Activated naive CD4-positive, alpha-beta T cell treated with anti-CD3 and anti-CD28 coated beads, Interleukin-2, amount 10 ng/mL, durations not matched to agents 7 days and 5 days (primary cell): ENCODE data around the gene PTP4A2.

Experiments
- CTCF ChIA-PET: fragments of 350-600 bp; sonication (Branson Sonifier 250); formaldehyde crosslinking; loops from one replicate; lab custom pipeline; 2021; ENCODE audit warnings: antibody characterized with exemption; lab: Charles Lee
- DNase-seq: peaks from one replicate; pipeline ENCODE4 v3.0.0-alpha.2; 2020
- H3K27ac Mint-ChIP-seq: one replicate; pipeline ENCODE4 v1.8.0; 2021; ENCODE audit warnings: mild to moderate bottlenecking, moderate library complexity, mixed read lengths
- H3K27me3 Mint-ChIP-seq: one replicate; pipeline ENCODE4 v1.8.0; 2021; ENCODE audit warnings: mild to moderate bottlenecking, mixed read lengths
- H3K36me3 Mint-ChIP-seq: one replicate; pipeline ENCODE4 v1.8.0; 2021; ENCODE audit warnings: mixed read lengths
- H3K4me1 Mint-ChIP-seq: one replicate; pipeline ENCODE4 v1.8.0; 2021; ENCODE audit warnings: mixed read lengths
- H3K4me3 Mint-ChIP-seq: one replicate; pipeline ENCODE4 v1.8.0; 2021; ENCODE audit warnings: mild to moderate bottlenecking, moderate library complexity, mixed read lengths
- H3K9me3 Mint-ChIP-seq: one replicate; pipeline ENCODE4 v1.8.0; 2021; ENCODE audit warnings: mixed read lengths

Gene PTP4A2

GRCh38 chr1:31865728-31866449 is 72.3 kb downstream of the PTP4A2 start:
- Mint-ChIP-seq H3K36me3 (no peaks in the 10 kb centered on the region), H3K27ac (no peak overlapping the region), H3K4me3 (no peak overlapping the region), H3K4me1 (peaks cover 4% of the 10 kb centered on the region), H3K27me3 (peaks cover 13% of the 10 kb centered on the region), H3K9me3 (no peaks in the 10 kb centered on the region)
- CTCF ChIA-PET = interaction anchor here (0.6 kb wide), 1 partner anchor 17 kb away, joined by 5 read pairs; no protein-coding TSS in a partner anchor
- no peak for DNase-seq

DNA sequence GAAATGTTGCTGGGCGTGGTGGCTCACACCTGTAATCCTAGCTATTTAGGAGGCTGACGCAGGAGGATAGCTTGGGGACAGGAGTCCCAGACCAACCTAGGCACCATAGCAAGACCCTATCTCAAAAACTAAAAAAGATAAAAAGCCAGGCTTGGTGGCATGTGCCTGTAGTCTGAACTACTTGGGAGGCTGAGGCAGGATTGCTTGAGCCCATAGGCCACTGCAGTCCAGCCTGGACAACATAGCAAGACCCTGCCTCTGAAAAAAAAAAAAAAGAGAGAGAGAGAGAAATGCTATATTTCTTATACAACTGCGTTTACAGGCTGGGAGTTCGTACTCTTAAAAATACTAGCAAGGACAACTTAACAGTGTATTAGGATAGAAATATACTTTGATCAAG is 76.1 kb downstream of the PTP4A2 start:
- Mint-ChIP-seq H3K4me3 (no peak overlapping the region), H3K4me1 (peaks cover 4% of the 10 kb centered on the region), H3K27me3 (peaks cover 4% of the 10 kb centered on the region), H3K9me3 (no peaks in the 10 kb centered on the region), H3K36me3 (no peaks in the 10 kb centered on the region), H3K27ac (no peak overlapping the region)
- no peak for DNase-seq
- CTCF ChIA-PET = no interaction called here

DNA sequence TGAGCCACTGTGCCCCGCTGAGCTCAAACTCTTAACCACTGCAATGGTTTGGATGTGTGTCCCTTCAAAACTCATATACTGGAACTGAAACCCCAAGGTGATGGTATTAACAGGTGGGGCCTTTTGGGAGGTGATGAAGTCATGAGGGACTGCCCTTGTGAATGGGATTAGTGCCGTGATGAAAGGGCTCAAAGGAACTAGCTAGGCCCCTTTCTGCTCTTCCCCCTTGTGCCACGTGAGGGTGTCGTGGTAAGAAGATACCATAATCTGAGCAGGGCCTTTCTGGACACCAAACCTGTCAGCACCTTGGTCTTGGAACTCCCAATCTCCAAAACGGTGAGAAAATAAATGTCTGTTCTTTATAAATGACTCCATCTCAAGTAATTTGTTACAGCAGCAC is 76.8 kb downstream of the PTP4A2 start:
- H3K27ac Mint-ChIP-seq = no peak overlapping the region
- CTCF ChIA-PET = no interaction called here
- DNase-seq = no peak
- no peaks in the 10 kb centered on the region for H3K36me3 Mint-ChIP-seq
- H3K4me1 Mint-ChIP-seq = no peaks in the 10 kb centered on the region
- no peaks in the 10 kb centered on the region for H3K9me3 Mint-ChIP-seq
- H3K27me3 Mint-ChIP-seq = peaks cover 4% of the 10 kb centered on the region
- no peak overlapping the region for H3K4me3 Mint-ChIP-seq

DNA sequence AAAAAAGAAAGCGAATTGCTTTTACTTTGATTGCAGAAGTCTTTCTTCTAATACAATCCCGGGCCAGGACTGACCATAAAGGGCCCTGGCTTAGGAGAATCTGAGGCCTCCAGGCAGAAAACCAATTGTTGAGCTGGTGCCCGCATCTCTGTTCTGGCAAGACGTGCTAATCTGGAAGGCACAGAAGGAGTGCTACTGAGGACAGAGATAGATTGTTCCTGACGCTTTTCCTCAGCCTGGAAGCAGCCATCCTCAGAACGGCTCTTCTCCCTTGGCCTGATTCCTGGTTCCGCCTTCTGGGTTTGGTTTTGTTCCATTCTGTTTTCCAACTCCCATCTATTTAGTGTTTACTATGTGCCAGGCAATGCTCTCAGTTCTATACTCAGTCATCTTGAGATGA is 77.6 kb downstream of the PTP4A2 start:
- CTCF ChIA-PET = no interaction called here
- DNase-seq = no peak
- Mint-ChIP-seq H3K9me3 (no peaks in the 10 kb centered on the region), H3K36me3 (no peaks in the 10 kb centered on the region), H3K27ac (no peak overlapping the region), H3K4me1 (no peaks in the 10 kb centered on the region), H3K4me3 (no peak overlapping the region), H3K27me3 (peaks cover 4% of the 10 kb centered on the region)

- peaks cover 4% of the 10 kb centered on the region for H3K27me3 Mint-ChIP-seq
- no peaks in the 10 kb centered on the region for H3K9me3 Mint-ChIP-seq
- DNase-seq = no peak
- H3K4me1 Mint-ChIP-seq = no peaks in the 10 kb centered on the region
- no peak overlapping the region for H3K4me3 Mint-ChIP-seq
- CTCF ChIA-PET = interaction anchor here (0.8 kb wide), 1 partner anchor 37 kb away, joined by 3 read pairs; no protein-coding TSS in a partner anchor
- H3K27ac Mint-ChIP-seq = no peak overlapping the region
- no peaks in the 10 kb centered on the region for H3K36me3 Mint-ChIP-seq
Measured at GRCh38 chr1:31859719-31860118, 78.4 kb downstream of the PTP4A2 start.

- no peaks in the 10 kb centered on the region for H3K9me3 Mint-ChIP-seq
- CTCF ChIA-PET = interaction anchor here (0.8 kb wide), 1 partner anchor 37 kb away, joined by 3 read pairs; no protein-coding TSS in a partner anchor
- H3K4me3 Mint-ChIP-seq = no peak overlapping the region
- H3K27me3 Mint-ChIP-seq = peaks cover 2% of the 10 kb centered on the region
- no peak overlapping the region for H3K27ac Mint-ChIP-seq
- H3K4me1 Mint-ChIP-seq = no peaks in the 10 kb centered on the region
- no peak for DNase-seq
- no peaks in the 10 kb centered on the region for H3K36me3 Mint-ChIP-seq
Measured at GRCh38 chr1:31859044-31859443, 79.1 kb downstream of the PTP4A2 start.

GRCh38 chr1:31857863-31858262 is 80.3 kb downstream of the PTP4A2 start:
- Mint-ChIP-seq H3K27ac (no peak overlapping the region), H3K4me1 (peaks cover 2% of the 10 kb centered on the region), H3K9me3 (no peaks in the 10 kb centered on the region), H3K4me3 (no peak overlapping the region), H3K27me3 (no peaks in the 10 kb centered on the region), H3K36me3 (no peaks in the 10 kb centered on the region)
- no peak for DNase-seq
- CTCF ChIA-PET = interaction anchor here (0.6 to 1.4 kb wide), 3 partner anchors 20 to 678 kb away, joined by 3 to 4 read pairs (median 3); no protein-coding TSS in a partner anchor
